ENCODE data around the gene TENM3.

DNA sequence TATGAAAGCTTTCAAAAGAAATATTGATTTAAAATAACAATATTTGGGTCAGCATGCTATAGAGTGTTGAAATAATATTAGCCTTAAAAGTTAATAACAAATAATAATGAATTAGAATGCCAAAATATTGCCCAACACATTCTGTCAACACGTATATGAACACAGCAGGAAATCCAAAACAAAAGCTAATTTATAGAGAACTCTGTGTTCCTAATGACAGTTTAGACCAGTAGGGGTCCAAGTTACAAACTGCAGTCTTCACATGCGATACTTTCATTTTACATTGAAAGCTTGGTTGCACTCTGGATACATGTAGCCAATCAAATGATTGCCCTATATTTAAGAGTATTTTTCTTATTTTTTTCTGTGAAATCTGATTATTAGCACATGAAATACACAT is 399.6 kb downstream of the TENM3 start:
- TF ChIP-seq POLR2AphosphoS5 (IDR thresholded peaks at IDR 0.05) = no peak
- no peak for TF ChIP-seq CTCF (IDR thresholded peaks at IDR 0.05)
- TF ChIP-seq POLR2A (IDR thresholded peaks at IDR 0.05) = no peak
